ENCODE data around the gene AKAP14.
"Not testable (repeated sequence)": the region's sequence is repeated elsewhere in the genome, so short reads cannot be mapped to it uniquely, and the experiment has no call there.

AKAP14 gene

DNA sequence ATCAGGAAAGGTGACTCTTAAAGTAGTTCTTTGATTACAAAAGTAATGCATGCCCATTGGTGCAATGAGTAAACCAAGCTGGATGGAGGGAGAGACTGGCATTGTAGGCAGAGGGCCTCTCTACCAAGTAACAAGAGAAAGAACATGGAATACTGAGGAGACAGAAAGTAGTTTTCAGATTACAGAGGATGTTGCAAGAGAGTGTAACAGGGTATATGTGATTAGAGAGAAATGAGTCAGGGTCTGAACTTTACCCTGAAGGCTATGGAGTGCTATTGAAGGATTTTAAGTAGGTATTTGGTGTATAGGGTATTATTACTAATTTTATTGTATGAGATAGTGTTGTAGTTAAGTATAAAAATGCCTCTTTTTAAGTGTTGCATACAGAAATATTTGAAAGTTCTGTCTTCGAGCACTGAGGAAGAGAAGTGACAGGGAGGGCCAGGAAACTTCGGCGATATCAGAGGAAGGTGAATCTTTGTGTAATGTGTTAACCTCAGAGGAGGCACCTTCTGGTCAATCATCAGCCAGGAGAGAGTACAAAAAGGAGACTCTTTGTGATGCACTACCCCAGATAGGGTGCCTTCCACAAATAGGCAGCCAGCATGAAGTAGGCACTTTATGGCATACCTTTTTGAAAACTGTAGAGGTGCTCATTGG is 39.7 kb downstream of the AKAP14 start:
- no peak for DNase-seq

DNA sequence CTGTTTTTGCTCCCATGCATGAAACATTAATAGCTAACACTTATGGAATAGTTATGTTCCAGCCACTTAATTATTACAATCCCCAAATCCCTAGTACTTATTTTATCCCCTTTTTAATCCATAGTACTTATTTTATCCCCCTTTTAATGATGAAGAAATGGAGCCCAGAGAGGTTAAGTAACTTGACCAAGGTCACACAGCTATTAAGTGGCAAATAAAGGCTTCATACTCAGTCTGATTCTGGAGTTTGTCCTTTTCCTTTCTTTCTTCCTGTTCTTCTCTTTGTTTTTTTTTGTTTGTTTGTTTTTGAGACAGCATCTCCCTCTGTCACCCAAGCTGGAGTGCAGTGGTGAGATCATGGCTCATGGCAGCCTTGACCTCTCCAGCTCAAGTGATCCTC is 45.6 kb downstream of the AKAP14 start:
- DNase-seq, result no peak

DNA sequence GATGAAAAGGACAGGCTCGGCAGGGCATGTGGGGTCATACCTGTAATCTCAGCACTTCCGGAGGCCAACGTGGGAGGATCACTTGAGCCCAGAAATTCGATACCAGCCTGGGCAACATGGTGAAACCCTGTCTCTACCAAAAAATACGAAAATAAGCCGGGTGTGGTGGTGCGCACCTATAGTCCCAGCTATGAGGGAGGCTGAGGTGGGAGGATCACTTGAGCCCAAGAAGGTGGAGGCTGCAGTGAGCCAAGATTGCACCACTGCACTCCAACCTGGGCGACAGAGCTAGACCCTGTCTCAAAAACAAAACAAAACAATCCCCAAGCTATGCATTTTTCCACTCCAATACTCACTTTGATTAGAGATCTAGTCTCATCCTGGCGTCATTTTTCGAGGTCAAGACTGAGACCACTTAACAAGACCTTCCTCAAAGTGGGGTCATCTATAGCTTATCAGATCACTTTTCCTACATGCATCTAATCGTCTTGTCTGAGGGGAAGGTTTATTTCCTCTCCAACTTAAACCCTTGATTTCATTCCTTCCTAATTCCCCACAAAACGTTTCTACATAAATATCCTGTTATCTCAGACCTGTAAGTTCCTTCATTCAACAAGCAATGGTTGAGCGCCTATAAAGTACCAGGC is 46.6 kb downstream of the AKAP14 start:
- DNase-seq, result no peak

DNA sequence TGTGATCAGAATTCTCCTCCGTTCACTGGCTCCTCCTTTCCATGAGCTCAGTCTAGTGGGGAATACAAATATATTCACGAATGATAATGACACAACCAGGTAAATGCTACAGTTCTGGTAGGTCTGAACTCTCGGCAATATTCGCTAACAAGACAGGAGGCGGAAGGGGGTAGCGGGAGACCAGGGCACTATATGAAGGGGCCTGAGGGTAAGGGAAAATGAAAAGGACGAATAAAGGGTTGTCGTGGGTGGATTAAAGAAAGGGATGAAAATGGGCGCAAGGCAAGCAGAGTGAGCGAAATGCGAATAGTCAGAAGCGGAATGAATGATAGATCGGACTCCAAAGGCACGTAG is 47.1 kb downstream of the AKAP14 start:
- DNase-seq, result no peak

DNA sequence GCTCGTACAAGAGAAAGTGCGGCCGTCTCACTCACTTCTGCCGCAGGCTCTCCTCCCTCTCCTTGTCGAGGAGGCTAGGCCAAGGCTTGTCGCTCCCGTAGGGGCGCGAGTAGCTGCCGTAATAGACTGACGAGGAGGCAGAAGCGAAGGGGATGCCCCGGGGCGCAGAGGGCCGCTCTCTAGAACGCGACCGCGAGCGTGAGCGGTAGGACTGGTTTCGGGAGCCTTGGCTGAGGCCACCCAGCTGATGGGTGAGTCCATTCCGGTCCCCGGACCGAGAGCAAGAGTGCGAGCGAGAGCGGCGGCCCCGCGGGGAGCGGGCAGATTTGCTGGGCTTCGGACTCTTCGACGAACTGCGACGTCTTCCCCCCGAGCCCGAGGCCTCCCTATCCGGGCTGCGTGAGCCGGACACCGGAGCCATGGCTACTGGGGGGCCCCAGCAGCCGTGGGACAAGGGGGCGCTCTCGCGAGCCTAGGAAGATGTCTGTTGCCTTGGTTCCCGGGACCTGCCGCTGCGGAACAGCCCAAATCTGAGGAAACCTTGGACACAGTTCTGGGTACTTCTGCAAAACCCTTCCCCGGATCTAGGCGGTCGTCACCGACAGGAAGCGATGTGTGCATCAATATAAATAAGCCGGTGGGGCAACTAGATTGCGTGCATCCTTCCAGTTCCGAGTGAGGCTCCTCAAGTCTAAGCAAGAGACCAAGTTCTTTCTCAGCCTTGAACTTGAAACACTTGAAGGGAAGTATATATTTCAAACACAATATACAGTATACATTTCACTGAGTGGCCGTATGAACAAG is 47.7 kb downstream of the AKAP14 start, which contains the start of gene NKAP:
NKAP (minus strand) TSS at position 567 of the 804 bp plus-strand sequence; CDS start at position 421, 146 bp downstream.
- DNase-seq, result peak; percentile 90

DNA sequence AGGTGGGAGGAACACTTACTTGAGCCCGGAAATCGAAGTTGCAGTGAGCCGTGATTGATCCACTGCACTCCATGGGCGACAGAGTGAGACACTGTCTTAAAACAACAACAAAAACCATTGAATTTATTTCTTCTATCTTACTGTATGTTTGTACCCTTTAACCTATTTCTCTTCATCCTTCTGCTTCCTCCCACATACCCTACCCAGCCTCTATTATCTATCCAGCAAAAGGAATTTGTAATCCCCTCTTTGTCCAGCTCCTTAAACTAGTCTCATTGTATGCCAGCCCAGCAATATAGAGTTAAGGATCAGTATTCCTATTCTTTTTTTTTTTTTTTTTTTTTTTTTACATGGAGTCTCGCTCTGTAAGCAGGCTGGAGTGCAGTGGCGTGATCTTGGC is 49.8 kb downstream of the AKAP14 start:
- DNase-seq, result no peak

DNA sequence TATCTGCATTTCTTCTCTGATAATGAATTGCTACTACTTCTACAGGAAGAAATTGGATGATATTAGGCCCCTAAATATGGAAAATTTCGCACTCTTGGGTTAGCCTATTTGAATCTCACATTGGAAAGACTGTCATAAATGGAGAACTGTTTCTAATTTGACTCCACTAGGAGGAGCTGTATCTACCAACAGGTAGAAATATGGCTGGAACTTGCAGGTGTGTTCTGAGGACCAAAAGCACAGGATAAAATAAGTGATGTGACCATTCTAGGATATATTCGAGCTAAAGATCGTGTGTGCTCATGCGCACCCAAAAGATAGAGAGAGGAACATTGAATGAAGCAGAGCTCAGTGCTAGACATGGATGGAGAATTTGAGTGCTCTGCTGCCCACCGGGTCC is 52.7 kb downstream of the AKAP14 start:
- no peak for DNase-seq

DNA sequence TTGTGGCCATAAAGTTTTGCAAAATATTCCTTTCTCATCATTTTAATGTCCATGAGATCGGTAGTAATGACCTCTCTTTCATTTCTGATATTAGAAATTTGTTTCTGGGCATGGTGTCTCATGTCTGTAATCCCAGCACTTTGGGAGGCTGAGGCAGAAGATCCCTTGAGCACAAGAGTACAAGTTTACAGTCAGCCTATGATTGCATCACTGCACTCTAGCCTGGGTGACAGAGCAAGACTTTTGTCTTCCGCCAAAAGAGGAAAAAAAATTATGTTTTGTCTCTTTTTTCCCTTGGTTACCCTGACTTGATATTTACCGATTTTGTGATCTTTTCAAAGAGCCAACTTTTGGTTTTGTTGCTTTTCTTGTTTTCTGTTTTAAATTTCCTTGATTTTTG is 58.7 kb downstream of the AKAP14 start:
- DNase-seq, result no peak

DNA sequence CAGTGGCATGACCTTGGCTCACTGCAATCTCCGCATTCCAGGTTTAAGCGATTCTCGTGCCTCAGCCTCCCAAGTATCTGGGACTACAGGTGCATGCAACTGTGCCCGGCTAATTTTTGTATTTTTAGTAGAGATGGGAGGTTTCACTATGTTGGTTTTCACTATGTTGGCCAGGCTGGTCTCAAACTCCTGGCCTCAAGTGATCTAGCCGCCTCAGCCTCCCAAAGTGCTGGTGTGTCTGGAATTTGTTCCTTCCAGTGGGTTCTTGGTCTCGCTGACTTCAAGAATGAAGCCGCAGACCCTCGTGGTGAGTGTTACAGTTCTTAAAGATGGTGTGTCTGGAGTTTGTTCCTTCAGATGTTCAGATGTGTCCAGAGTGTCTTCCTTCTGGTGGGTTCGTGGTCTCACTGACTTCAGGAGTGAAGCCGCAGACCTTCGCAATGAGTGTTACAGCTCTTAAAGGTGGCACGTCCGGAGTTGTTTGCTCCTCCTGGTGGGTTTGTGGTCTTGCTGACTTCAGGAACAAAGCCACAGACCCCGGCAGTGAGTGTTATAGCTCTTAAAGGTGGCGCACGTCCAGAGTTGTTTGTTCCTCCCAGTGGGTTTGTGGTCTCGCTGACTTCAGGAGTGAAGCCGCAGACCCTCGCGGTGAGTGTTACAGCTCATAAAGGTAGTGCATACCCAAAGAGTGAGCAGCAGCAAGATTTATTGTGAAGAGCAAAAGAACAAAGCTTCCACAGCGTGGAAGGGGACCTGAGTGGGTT is 60.3 kb downstream of the AKAP14 start:
- DNase-seq, result not testable (repeated sequence)

DNA sequence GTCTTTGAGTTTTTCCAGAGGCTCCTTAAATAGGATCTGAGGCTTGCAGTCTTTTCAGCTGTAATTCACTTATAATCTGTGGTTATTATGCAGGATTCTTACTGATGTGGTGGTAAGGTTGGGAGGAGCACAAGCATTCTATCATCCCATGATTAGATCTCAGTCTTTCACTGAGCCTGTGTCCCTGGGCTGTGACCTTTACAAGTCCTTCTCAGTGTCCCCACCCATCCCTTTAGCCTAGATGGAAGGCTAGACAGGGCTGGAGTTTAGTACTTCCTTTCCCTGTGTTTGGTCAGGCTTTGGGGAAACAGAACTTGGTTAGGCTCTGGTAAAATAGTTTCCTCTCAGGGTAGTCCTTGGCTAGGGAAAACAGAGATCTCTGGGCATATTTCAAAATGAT is 64.9 kb downstream of the AKAP14 start:
- no peak for DNase-seq

DNA sequence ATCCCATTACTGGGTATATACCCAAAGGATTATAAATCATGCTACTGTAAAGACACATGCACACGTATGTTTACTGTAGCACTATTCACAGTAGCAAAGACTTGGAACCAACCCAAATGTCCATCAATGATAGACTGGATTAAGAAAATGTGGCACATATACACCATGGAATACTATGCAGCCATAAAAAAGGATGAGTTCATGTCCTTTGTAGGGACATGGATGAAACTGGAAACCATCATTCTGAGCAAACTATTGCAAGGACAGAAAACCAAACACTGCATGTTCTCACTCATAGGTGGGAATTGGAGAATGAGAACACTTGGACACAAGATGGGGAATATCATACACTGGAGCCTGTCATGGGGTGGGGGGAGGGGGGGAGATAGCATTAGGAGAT is 71.1 kb downstream of the AKAP14 start:
- DNase-seq, result not testable (repeated sequence)

Measured in NCI-H1092 treated with DMSO at 0.1 percent for 48 hours (cell line).